Mesendoderm (in vitro differentiated cells): ENCODE measurements around the gene PTPRS.

Experiments
- DNase-seq: peaks from one replicate; pipeline ENCODE4 v3.0.0; 2013
- H2AK5ac ChIP-seq: 2 replicates; pipeline ENCODE4 v1.6.1; 2013; ENCODE audit warnings: low read length, inconsistent platforms
- H2BK120ac ChIP-seq: 2 replicates; pipeline ENCODE4 v1.6.1; 2013; ENCODE audit warnings: low read depth, mild to moderate bottlenecking, low read length, moderate library complexity, mixed read lengths
- H2BK15ac ChIP-seq: replicated peaks from 2 replicates; pipeline ENCODE4 v1.6.1; 2013; ENCODE audit warnings: low read depth, mild to moderate bottlenecking, moderate library complexity
- H2BK5ac ChIP-seq: 2 replicates; pipeline ENCODE4 v1.6.1; 2013; ENCODE audit warnings: low read length, inconsistent platforms
- H3K18ac ChIP-seq: 2 replicates; pipeline ENCODE4 v1.6.1; 2013; ENCODE audit warnings: mild to moderate bottlenecking, low read length, mixed read lengths
- H3K23ac ChIP-seq: one replicate; pipeline ENCODE4 v1.6.1; 2013; ENCODE audit warnings: low read length
- H3K27ac ChIP-seq: 2 replicates; pipeline ENCODE4 v1.5.1; 2013; ENCODE audit warnings: low read depth, mild to moderate bottlenecking, inconsistent platforms, low read length, moderate library complexity
- H3K27me3 ChIP-seq: 2 replicates; pipeline ENCODE4 v1.6.1; 2013; ENCODE audit warnings: low read length, control low read depth, mild to moderate bottlenecking, inconsistent platforms; ENCODE audit not compliant: insufficient read depth, poor library complexity
- H3K36me3 ChIP-seq: 2 replicates; pipeline ENCODE4 v1.6.1; 2013; ENCODE audit warnings: low read length, inconsistent platforms; ENCODE audit not compliant: control insufficient read depth, insufficient read depth
- H3K4ac ChIP-seq: one replicate; pipeline ENCODE4 v1.6.1; 2013; ENCODE audit warnings: low read depth, mild to moderate bottlenecking, low read length, moderate library complexity
- H3K4me1 ChIP-seq: 2 replicates; pipeline ENCODE4 v1.6.1; 2013; ENCODE audit warnings: low read depth, low read length, inconsistent platforms; ENCODE audit not compliant: control insufficient read depth
- H3K4me2 ChIP-seq: 2 replicates; pipeline ENCODE4 v1.6.1; 2013; ENCODE audit warnings: low read length
- H3K4me3 ChIP-seq: 2 replicates; pipeline ENCODE4 v1.5.1; 2013; ENCODE audit warnings: mild to moderate bottlenecking, low read length
- H3K56ac ChIP-seq: one replicate; pipeline ENCODE4 v1.6.1; 2013; ENCODE audit warnings: low read length
- H3K79me1 ChIP-seq: 2 replicates; pipeline ENCODE4 v1.6.1; 2013; ENCODE audit warnings: low read length, inconsistent platforms
- H3K79me2 ChIP-seq: 2 replicates; pipeline ENCODE4 v1.6.1; 2013; ENCODE audit warnings: mild to moderate bottlenecking, low read length; ENCODE audit not compliant: control insufficient read depth, insufficient read depth
- H3K9ac ChIP-seq: 2 replicates; pipeline ENCODE4 v1.6.1; 2013; ENCODE audit warnings: low read length, inconsistent platforms
- H4K5ac ChIP-seq: one replicate; pipeline ENCODE4 v1.6.1; 2013; ENCODE audit warnings: low read length
- H4K8ac ChIP-seq: one replicate; pipeline ENCODE4 v1.6.1; 2013; ENCODE audit warnings: low read depth, mild to moderate bottlenecking, control low read depth, low read length, moderate library complexity
- WGBS: extraction: QIAGEN DNeasy Blood & Tissue Kit; methylation state at CpG from one replicate; pipeline ENCODE4 v1.1.7; 2013; ENCODE audit warnings: low lambda C conversion rate, missing lambda C conversion rate; ENCODE audit not compliant: insufficient coverage; ENCODE audit errors: extremely low coverage; 5-methylcytosine and 5-hydroxymethylcytosine counted together

Gene PTPRS

GRCh38 chr19:5345895-5346386, 5.3 kb upstream of the PTPRS start:
- Histone ChIP-seq H3K27ac (no peak overlapping the region), H3K9ac (no peak overlapping the region), H3K79me1 (no peaks in the 10 kb centered on the region), H3K4me1 (peaks cover 4% of the 10 kb centered on the region), H3K36me3 (no peaks in the 10 kb centered on the region), H3K18ac (no peak overlapping the region), H3K23ac (no peak overlapping the region), H2AK5ac (no peak overlapping the region), H3K4me2 (no peak overlapping the region), H3K27me3 (no peaks in the 10 kb centered on the region), H3K79me2 (no peaks in the 10 kb centered on the region), H3K4me3 (no peak overlapping the region), H2BK120ac (no peak overlapping the region), H4K8ac (no peak overlapping the region), H2BK5ac (no peak overlapping the region), H2BK15ac (no peak overlapping the region), H4K5ac (no peak overlapping the region), H3K56ac (peak overlapping the region; percentile 17), H3K4ac (no peak overlapping the region)
- peak; percentile 58 for DNase-seq
- WGBS: no CpG with 5 or more reads among the region's 6 CpGs

GRCh38 chr19:5343848-5344247, 3.2 kb upstream of the PTPRS start:
- H3K27me3 ChIP-seq: no peaks in the 10 kb centered on the region
- H3K4me2 ChIP-seq: no peak overlapping the region
- no peak overlapping the region for H2BK15ac ChIP-seq
- H2BK5ac ChIP-seq: no peak overlapping the region
- no peak overlapping the region for H3K27ac ChIP-seq
- no peak overlapping the region for H4K5ac ChIP-seq
- no peak overlapping the region for H2BK120ac ChIP-seq
- no peak overlapping the region for H3K4me3 ChIP-seq
- no peak overlapping the region for H4K8ac ChIP-seq
- H3K18ac ChIP-seq: no peak overlapping the region
- H3K79me1 ChIP-seq: peaks cover 3% of the 10 kb centered on the region
- no peak overlapping the region for H3K4ac ChIP-seq
- H3K36me3 ChIP-seq: no peaks in the 10 kb centered on the region
- no CpG with 5 or more reads among the region's 9 CpGs for WGBS
- no peak overlapping the region for H2AK5ac ChIP-seq
- H3K4me1 ChIP-seq: peaks cover 4% of the 10 kb centered on the region
- DNase-seq: no peak
- peaks cover 2% of the 10 kb centered on the region for H3K79me2 ChIP-seq
- no peak overlapping the region for H3K9ac ChIP-seq
- no peak overlapping the region for H3K23ac ChIP-seq
- no peak overlapping the region for H3K56ac ChIP-seq

GRCh38 chr19:5342573-5343201, 2.1 kb upstream of the PTPRS start:
- H3K79me1 ChIP-seq: peaks cover 6% of the 10 kb centered on the region
- no peak overlapping the region for H2BK5ac ChIP-seq
- H2AK5ac ChIP-seq: no peak overlapping the region
- H3K9ac ChIP-seq: no peak overlapping the region
- no peak for DNase-seq
- no CpG with 5 or more reads among the region's 12 CpGs for WGBS
- no peaks in the 10 kb centered on the region for H3K27me3 ChIP-seq
- H3K4me2 ChIP-seq: no peak overlapping the region
- H3K36me3 ChIP-seq: no peaks in the 10 kb centered on the region
- no peak overlapping the region for H4K5ac ChIP-seq
- peaks cover 4% of the 10 kb centered on the region for H3K4me1 ChIP-seq
- no peak overlapping the region for H3K18ac ChIP-seq
- H2BK120ac ChIP-seq: no peak overlapping the region
- H4K8ac ChIP-seq: no peak overlapping the region
- no peak overlapping the region for H3K56ac ChIP-seq
- peaks cover 2% of the 10 kb centered on the region for H3K79me2 ChIP-seq
- H3K23ac ChIP-seq: no peak overlapping the region
- no peak overlapping the region for H2BK15ac ChIP-seq
- H3K4me3 ChIP-seq: no peak overlapping the region
- H3K27ac ChIP-seq: no peak overlapping the region
- no peak overlapping the region for H3K4ac ChIP-seq

GRCh38 chr19:5341981-5342380, 1.4 kb upstream of the PTPRS start:
- Histone ChIP-seq H3K4me1 (peaks cover 4% of the 10 kb centered on the region), H3K27me3 (no peaks in the 10 kb centered on the region), H3K9ac (no peak overlapping the region), H4K8ac (no peak overlapping the region), H3K4me3 (no peak overlapping the region), H3K4ac (no peak overlapping the region), H3K27ac (no peak overlapping the region), H3K23ac (no peak overlapping the region), H2BK5ac (no peak overlapping the region), H2BK120ac (no peak overlapping the region), H2BK15ac (no peak overlapping the region), H3K79me2 (peaks cover 2% of the 10 kb centered on the region), H3K36me3 (no peaks in the 10 kb centered on the region), H2AK5ac (no peak overlapping the region), H3K18ac (no peak overlapping the region), H3K56ac (no peak overlapping the region), H3K79me1 (peaks cover 7% of the 10 kb centered on the region), H3K4me2 (no peak overlapping the region), H4K5ac (no peak overlapping the region)
- no CpG with 5 or more reads among the region's 4 CpGs for WGBS
- DNase-seq: no peak

- Histone ChIP-seq H3K79me1 (peaks cover 7% of the 10 kb centered on the region), H3K27ac (no peak overlapping the region)
- WGBS: no CpG with 5 or more reads among the region's 13 CpGs
These were observed 822 bp upstream of the PTPRS start for GRCh38 chr19:5341448-5341820.

More at GRCh38 chr19:5341448-5341820, 822 bp upstream of the PTPRS start:
- H2BK120ac ChIP-seq: no peak overlapping the region
- no peak overlapping the region for H2AK5ac ChIP-seq
- no peak overlapping the region for H3K9ac ChIP-seq
- H3K36me3 ChIP-seq: no peaks in the 10 kb centered on the region
- peaks cover 2% of the 10 kb centered on the region for H3K79me2 ChIP-seq
- H4K8ac ChIP-seq: no peak overlapping the region
- no peak overlapping the region for H2BK5ac ChIP-seq
- H3K56ac ChIP-seq: no peak overlapping the region
- H4K5ac ChIP-seq: no peak overlapping the region
- H3K4me2 ChIP-seq: no peak overlapping the region
- no peak overlapping the region for H3K4ac ChIP-seq
- H3K18ac ChIP-seq: no peak overlapping the region
- no peak overlapping the region for H3K23ac ChIP-seq
- DNase-seq: no peak
- H3K27me3 ChIP-seq: no peaks in the 10 kb centered on the region
- peaks cover 5% of the 10 kb centered on the region for H3K4me1 ChIP-seq
- no peak overlapping the region for H3K4me3 ChIP-seq
- H2BK15ac ChIP-seq: no peak overlapping the region
